Measurements from ENCODE around the gene POTEJ.
"Not testable (repeated sequence)": the region's sequence is repeated elsewhere in the genome, so short reads cannot be mapped to it uniquely, and the experiment has no call there.

Gene POTEJ

GRCh38 chr2:130693474-130693873 is 82.2 kb downstream of the POTEJ start:
- DNase-seq (ENCODE audit: low read depth in 2 of 2) = peak; percentile 5 to 7

GRCh38 chr2:130703250-130703649 is 92.0 kb downstream of the POTEJ start:
- not testable (repeated sequence) for H3K4me3 ChIP-seq (replicated peaks in 1 of 2; ENCODE audit: low read depth in 2 of 2, low read length in 2 of 2); DNase-seq (ENCODE audit: low read depth in 2 of 2)

More at GRCh38 chr2:130693474-130693873, 82.2 kb downstream of the POTEJ start:
- H3K4me3 ChIP-seq (replicated peaks in 1 of 2; ENCODE audit: low read depth in 2 of 2, low read length in 2 of 2) = not testable (repeated sequence)
